IMR-90 (cell line): ENCODE measurements around the gene TNS2.

Source experiments
- BHLHE40 ChIP-seq: fragments of 150-350 bp; IDR thresholded peaks from 2 replicates; pipeline ENCODE4 v1.6.1; 2016; ENCODE audit warnings: mild to moderate bottlenecking, low read depth, low read length
- CEBPB ChIP-seq: IDR thresholded peaks from 2 replicates; pipeline ENCODE4 v1.6.1; 2012; ENCODE audit warnings: low read depth, low read length, improper control_type of control experiment
- FOS ChIP-seq: fragments of 150-350 bp; IDR thresholded peaks from 2 replicates; pipeline ENCODE4 v1.6.1; 2016; ENCODE audit warnings: low read depth, low read length
- MAFK ChIP-seq: IDR thresholded peaks from 2 replicates; pipeline ENCODE4 v1.6.1; 2012; ENCODE audit warnings: low read depth, low read length, improper control_type of control experiment
- MXI1 ChIP-seq: IDR thresholded peaks from 2 replicates; pipeline ENCODE4 v1.6.1; 2012; ENCODE audit warnings: low read depth, mild to moderate bottlenecking, low read length, moderate library complexity, borderline replicate concordance
- NFE2L2 ChIP-seq: fragments of 150-350 bp; IDR thresholded peaks from 2 replicates; pipeline ENCODE4 v1.6.1; 2016; ENCODE audit warnings: low read depth, mild to moderate bottlenecking, low read length
- POLR2A ChIP-seq: IDR thresholded peaks from 2 replicates; pipeline ENCODE4 v1.6.1; 2012; ENCODE audit warnings: mild to moderate bottlenecking, low read depth, low read length
- RAD21 ChIP-seq: IDR thresholded peaks from 2 replicates; pipeline ENCODE4 v1.6.1; 2012; ENCODE audit warnings: low read length, improper control_type of control experiment
- RCOR1 ChIP-seq: IDR thresholded peaks from 2 replicates; pipeline ENCODE4 v1.6.1; 2012; ENCODE audit warnings: mild to moderate bottlenecking, low read length, improper control_type of control experiment; ENCODE audit not compliant: insufficient replicate concordance
- RFX5 ChIP-seq: IDR thresholded peaks from 2 replicates; pipeline ENCODE4 v1.8.0; 2012; ENCODE audit warnings: low read depth, mild to moderate bottlenecking, low read length, moderate library complexity
- SMC3 ChIP-seq: fragments of 150-350 bp; IDR thresholded peaks from 2 replicates; pipeline ENCODE4 v1.6.1; 2016; ENCODE audit warnings: low read depth, mild to moderate bottlenecking, antibody characterized with exemption, low read length, moderate library complexity
- TF ChIP-seq, protein P1 (sequence below): conservative IDR thresholded peaks from 2 replicates; pipeline ENCODE4 v1.5.1; 2012; ENCODE audit warnings: mild to moderate bottlenecking, low read depth, low read length, improper control_type of control experiment
- TF ChIP-seq, protein P2 (sequence below): fragments of 150-350 bp; IDR thresholded peaks from 2 replicates; pipeline ENCODE4 v1.6.1; 2017; ENCODE audit warnings: mild to moderate bottlenecking, antibody characterized with exemption, low read length, low read depth

DNA sequence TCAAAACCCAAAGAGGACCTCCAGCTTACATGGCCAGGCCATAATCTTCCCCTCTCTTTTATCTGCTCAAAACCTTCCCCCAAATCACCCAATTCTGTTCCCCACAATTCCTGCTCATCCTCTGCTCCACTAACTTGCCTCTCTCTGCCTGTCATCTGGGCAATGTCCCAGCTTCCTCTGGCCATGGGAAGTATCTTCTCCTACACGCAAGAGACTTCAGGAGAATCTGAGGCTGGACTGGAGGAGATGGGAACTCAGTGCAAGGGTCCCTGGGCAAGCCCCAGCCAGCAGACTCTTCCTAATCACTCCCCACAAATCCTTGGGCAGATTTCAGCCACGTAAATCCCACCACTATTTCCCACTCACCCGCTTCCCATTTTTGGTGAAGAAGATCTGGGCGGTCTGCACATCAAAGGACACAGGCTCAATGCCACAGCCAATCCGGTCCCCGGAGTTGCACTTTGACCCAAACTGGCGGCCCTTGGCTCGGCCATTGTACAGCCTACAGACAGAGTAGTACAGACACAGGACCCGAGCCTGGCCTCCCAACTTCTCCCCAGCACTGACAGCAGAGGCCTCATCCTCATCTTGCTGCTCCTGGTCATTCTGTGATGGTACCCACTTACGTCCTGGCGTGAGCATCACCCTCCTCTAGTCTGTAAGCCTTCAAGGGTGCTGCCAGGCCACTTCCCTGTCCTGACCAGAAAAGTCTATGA, 24.6 kb downstream of the TNS2 start:
- no peak for TF ChIP-seq POLR2A
- TF ChIP-seq, protein P1, sequence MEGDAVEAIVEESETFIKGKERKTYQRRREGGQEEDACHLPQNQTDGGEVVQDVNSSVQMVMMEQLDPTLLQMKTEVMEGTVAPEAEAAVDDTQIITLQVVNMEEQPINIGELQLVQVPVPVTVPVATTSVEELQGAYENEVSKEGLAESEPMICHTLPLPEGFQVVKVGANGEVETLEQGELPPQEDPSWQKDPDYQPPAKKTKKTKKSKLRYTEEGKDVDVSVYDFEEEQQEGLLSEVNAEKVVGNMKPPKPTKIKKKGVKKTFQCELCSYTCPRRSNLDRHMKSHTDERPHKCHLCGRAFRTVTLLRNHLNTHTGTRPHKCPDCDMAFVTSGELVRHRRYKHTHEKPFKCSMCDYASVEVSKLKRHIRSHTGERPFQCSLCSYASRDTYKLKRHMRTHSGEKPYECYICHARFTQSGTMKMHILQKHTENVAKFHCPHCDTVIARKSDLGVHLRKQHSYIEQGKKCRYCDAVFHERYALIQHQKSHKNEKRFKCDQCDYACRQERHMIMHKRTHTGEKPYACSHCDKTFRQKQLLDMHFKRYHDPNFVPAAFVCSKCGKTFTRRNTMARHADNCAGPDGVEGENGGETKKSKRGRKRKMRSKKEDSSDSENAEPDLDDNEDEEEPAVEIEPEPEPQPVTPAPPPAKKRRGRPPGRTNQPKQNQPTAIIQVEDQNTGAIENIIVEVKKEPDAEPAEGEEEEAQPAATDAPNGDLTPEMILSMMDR: no peak
- TF ChIP-seq, protein P2, sequence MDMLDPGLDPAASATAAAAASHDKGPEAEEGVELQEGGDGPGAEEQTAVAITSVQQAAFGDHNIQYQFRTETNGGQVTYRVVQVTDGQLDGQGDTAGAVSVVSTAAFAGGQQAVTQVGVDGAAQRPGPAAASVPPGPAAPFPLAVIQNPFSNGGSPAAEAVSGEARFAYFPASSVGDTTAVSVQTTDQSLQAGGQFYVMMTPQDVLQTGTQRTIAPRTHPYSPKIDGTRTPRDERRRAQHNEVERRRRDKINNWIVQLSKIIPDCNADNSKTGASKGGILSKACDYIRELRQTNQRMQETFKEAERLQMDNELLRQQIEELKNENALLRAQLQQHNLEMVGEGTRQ: no peak
- TF ChIP-seq FOS: no peak
- TF ChIP-seq MXI1: no peak
- no peak for TF ChIP-seq SMC3
- no peak for TF ChIP-seq RFX5
- no peak for TF ChIP-seq RCOR1
- no peak for TF ChIP-seq CEBPB
- no peak for TF ChIP-seq BHLHE40
- TF ChIP-seq MAFK: no peak
- no peak for TF ChIP-seq NFE2L2
- TF ChIP-seq RAD21: no peak
